Tibial nerve (tissue), 4 donors: ENCODE data around the gene EPAS1.

Experiments used
- EP300 ChIP-seq, 2 donors: sonication (generic); formaldehyde crosslinking; IDR thresholded peaks; one replicate each; pipeline ENCODE4 v1.6.1; 2017; ENCODE audit warnings: antibody characterized with exemption in 2 of 2, mild to moderate bottlenecking in 1 of 2
- POLR2A ChIP-seq, 2 donors: fragments of 450-650 bp; IDR thresholded peaks; one replicate each; pipeline ENCODE4 v1.6.1; 2017; ENCODE audit warnings: antibody characterized with exemption in 2 of 2, mild to moderate bottlenecking in 2 of 2, moderate library complexity in 2 of 2
- TF ChIP-seq, protein P1 (sequence below), 5 experiments: fragments of 200-600 bp in 3 of 5; fragments of 450-650 bp in 2 of 5; sonication (generic) in 3 of 5; IDR thresholded peaks; one replicate each; pipeline ENCODE4 v1.5.1; 2016 to 2019; ENCODE audit warnings: antibody characterized with exemption in 5 of 5, mild to moderate bottlenecking in 3 of 5, moderate library complexity in 2 of 5

DNA sequence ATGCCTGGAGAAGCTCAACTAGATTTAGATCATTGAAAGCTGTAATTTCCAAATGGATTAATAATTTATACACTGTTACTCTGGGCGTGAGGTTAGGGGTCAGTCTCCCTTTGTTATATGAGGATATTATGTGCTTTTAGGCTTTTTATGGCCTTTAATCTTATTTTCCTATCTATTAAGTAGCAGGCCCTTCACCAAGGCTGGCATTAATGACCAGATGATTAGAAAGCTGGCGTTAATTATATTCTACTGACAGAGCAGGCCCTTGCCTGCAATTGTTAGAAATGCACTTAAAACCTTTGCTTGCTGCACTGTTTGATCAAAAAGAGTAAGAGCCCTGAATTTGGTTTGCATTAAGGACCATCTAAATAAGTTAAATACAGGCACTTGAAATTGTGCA lies 75.3 kb downstream of the EPAS1 start:
- TF ChIP-seq POLR2A (IDR thresholded peaks at IDR 0.05) (no peak), EP300 (IDR thresholded peaks at IDR 0.05) (no peak)
- TF ChIP-seq, protein P1, sequence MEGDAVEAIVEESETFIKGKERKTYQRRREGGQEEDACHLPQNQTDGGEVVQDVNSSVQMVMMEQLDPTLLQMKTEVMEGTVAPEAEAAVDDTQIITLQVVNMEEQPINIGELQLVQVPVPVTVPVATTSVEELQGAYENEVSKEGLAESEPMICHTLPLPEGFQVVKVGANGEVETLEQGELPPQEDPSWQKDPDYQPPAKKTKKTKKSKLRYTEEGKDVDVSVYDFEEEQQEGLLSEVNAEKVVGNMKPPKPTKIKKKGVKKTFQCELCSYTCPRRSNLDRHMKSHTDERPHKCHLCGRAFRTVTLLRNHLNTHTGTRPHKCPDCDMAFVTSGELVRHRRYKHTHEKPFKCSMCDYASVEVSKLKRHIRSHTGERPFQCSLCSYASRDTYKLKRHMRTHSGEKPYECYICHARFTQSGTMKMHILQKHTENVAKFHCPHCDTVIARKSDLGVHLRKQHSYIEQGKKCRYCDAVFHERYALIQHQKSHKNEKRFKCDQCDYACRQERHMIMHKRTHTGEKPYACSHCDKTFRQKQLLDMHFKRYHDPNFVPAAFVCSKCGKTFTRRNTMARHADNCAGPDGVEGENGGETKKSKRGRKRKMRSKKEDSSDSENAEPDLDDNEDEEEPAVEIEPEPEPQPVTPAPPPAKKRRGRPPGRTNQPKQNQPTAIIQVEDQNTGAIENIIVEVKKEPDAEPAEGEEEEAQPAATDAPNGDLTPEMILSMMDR (IDR thresholded peaks at IDR 0.05): no peak
